AG04450 (cell line): ENCODE measurements around the gene SCP2D1. TPM values are rescaled to one million over a fixed set of nuclear protein-coding genes. Genes with fewer than 3 reads are reported as not detected.

Source experiments
- CTCF ChIA-PET: fragments of 300-600, 350-600 bp; formaldehyde crosslinking; extraction: SDS; loops from one replicate; lab custom pipeline; 2022; ENCODE audit warnings: antibody characterized with exemption, inconsistent platforms; lab: Charles Lee
- POLR2A ChIA-PET: fragments of 350-600 bp; formaldehyde crosslinking; extraction: SDS; loops from one replicate; lab custom pipeline; 2021; ENCODE audit warnings: antibody characterized with exemption, inconsistent platforms; lab: Yijun Ruan, JAX
- DNase-seq: peaks from one replicate; pipeline ENCODE4 v3.0.0-alpha.2; 2011; ENCODE audit warnings: low read depth, low spot score
- H3K27ac ChIP-seq: one replicate; pipeline ENCODE4 v1.5.1; 2012; ENCODE audit warnings: low read depth, low read length, control low read depth
- H3K27me3 ChIP-seq: one replicate; pipeline ENCODE4 v1.6.0; 2012; ENCODE audit warnings: low read length; ENCODE audit not compliant: control insufficient read depth, insufficient read depth
- H3K4me3 ChIP-seq: 2 replicates; pipeline ENCODE4 v1.5.1; 2011; ENCODE audit warnings: mild to moderate bottlenecking, low read depth, low read length, control low read depth
- H3K9me3 ChIP-seq: 2 replicates; pipeline ENCODE4 v1.5.1; 2012; ENCODE audit warnings: low read length; ENCODE audit not compliant: control insufficient read depth, insufficient read depth
- CTCF ChIP-seq: IDR thresholded peaks from 2 replicates; pipeline ENCODE4 v1.5.1; 2011; ENCODE audit warnings: low read depth, low read length, control low read depth, inconsistent platforms
- polyA plus RNA-seq: library from polyadenylated mRNA; depleted of rRNA; stranded (reverse); fragments of >200 nt; gene quantifications from 2 replicates; pipeline ENCODE4 v1.2.3, GENCODE V29; 2011

The SCP2D1 gene
- polyA plus RNA-seq, 1 experiment, result not detected

GRCh38 chr20:18788021-18788420, 25.6 kb upstream of the SCP2D1 start:
- no peak overlapping the region for H3K27ac ChIP-seq
- DNase-seq, result no peak
- peaks cover 4% of the 10 kb centered on the region for H3K27me3 ChIP-seq
- ChIA-PET CTCF (no interaction called here), POLR2A (no interaction called here)
- TF ChIP-seq CTCF, result no peak
- no peaks in the 10 kb centered on the region for H3K9me3 ChIP-seq
- H3K4me3 ChIP-seq, result no peak overlapping the region

- Histone ChIP-seq H3K27me3 (no peaks in the 10 kb centered on the region), H3K4me3 (no peak overlapping the region), H3K9me3 (no peaks in the 10 kb centered on the region), H3K27ac (no peak overlapping the region)
- DNase-seq, result no peak
- TF ChIP-seq CTCF, result no peak
- CTCF ChIA-PET, result no interaction called here
- POLR2A ChIA-PET, result no interaction called here
Measured at GRCh38 chr20:18790787-18791186, 22.8 kb upstream of the SCP2D1 start.

GRCh38 chr20:18793625-18794427, 19.8 kb upstream of the SCP2D1 start:
- POLR2A ChIA-PET, result no interaction called here

GRCh38 chr20:18794428-18794787, 19.2 kb upstream of the SCP2D1 start:
- ChIA-PET POLR2A (no interaction called here), CTCF (interaction anchor here (2.5 kb wide), 1 partner anchor 162 kb away, joined by 13 read pairs; no protein-coding TSS in a partner anchor)
- no peak for DNase-seq
- peak overlapping the region; percentile 78 for H3K27ac ChIP-seq
- no peak for TF ChIP-seq CTCF
- H3K27me3 ChIP-seq, result no peaks in the 10 kb centered on the region
- peak overlapping the region; percentile 89 for H3K4me3 ChIP-seq
- no peaks in the 10 kb centered on the region for H3K9me3 ChIP-seq

More at GRCh38 chr20:18793625-18794427, 19.8 kb upstream of the SCP2D1 start:
- Histone ChIP-seq H3K27me3 (no peaks in the 10 kb centered on the region), H3K4me3 (peak overlapping the region; percentile 89), H3K27ac (peak overlapping the region; percentile 78), H3K9me3 (no peaks in the 10 kb centered on the region)
- DNase-seq, result peak; percentile 58
- TF ChIP-seq CTCF, result no peak
- CTCF ChIA-PET, result interaction anchor here (0.6 to 2.5 kb wide), 2 partner anchors 77 to 162 kb away, joined by 3 to 13 read pairs; no protein-coding TSS in a partner anchor

GRCh38 chr20:18795366-18795765, 18.2 kb upstream of the SCP2D1 start:
- CTCF ChIA-PET, result no interaction called here
- no peak for DNase-seq
- POLR2A ChIA-PET, result no interaction called here

More at GRCh38 chr20:18795366-18795765, 18.2 kb upstream of the SCP2D1 start:
- Histone ChIP-seq H3K27me3 (no peaks in the 10 kb centered on the region), H3K4me3 (no peak overlapping the region), H3K9me3 (no peaks in the 10 kb centered on the region), H3K27ac (no peak overlapping the region)
- TF ChIP-seq CTCF, result no peak
